HUES6 (cell line): ENCODE measurements around the gene MAGEF1.
"Not testable (repeated sequence)": the region's sequence is repeated elsewhere in the genome, so short reads cannot be mapped to it uniquely, and the experiment has no call there.

Experiments used
- H3K27ac ChIP-seq: 2 replicates; pipeline ENCODE4 v1.7.0; 2013; ENCODE audit warnings: low read depth, mild to moderate bottlenecking, low read length, inconsistent platforms
- H3K27me3 ChIP-seq: 2 replicates; pipeline ENCODE4 v1.6.1; 2013; ENCODE audit warnings: low read length; ENCODE audit not compliant: control insufficient read depth, insufficient read depth
- H3K36me3 ChIP-seq: 2 replicates; pipeline ENCODE4 v1.6.1; 2013; ENCODE audit warnings: low read length; ENCODE audit not compliant: control insufficient read depth, insufficient read depth
- H3K4me1 ChIP-seq: 2 replicates; pipeline ENCODE4 v1.6.1; 2013; ENCODE audit warnings: low read length; ENCODE audit not compliant: control insufficient read depth, insufficient read depth
- H3K4me3 ChIP-seq: 2 replicates; pipeline ENCODE4 v1.5.1; 2013; ENCODE audit warnings: low read depth, low read length
- H3K9ac ChIP-seq: one replicate; pipeline ENCODE4 v1.6.1; 2013; ENCODE audit warnings: mild to moderate bottlenecking, low read length
- H3K9me3 ChIP-seq: 2 replicates; pipeline ENCODE4 v1.6.1; 2013; ENCODE audit warnings: low read depth, low read length; ENCODE audit not compliant: control insufficient read depth, insufficient read depth

MAGEF1 gene

GRCh38 chr3:184733181-184733580 is 21.3 kb upstream of the MAGEF1 start:
- Histone ChIP-seq H3K9ac (no peak overlapping the region), H3K4me1 (peaks cover 5% of the 10 kb centered on the region; the same call in 1 of the 2 replicates), H3K27ac (no peak overlapping the region), H3K9me3 (no peaks in the 10 kb centered on the region), H3K4me3 (no peak overlapping the region), H3K36me3 (no peaks in the 10 kb centered on the region), H3K27me3 (no peaks in the 10 kb centered on the region)

GRCh38 chr3:184731786-184732537 is 20.1 kb upstream of the MAGEF1 start:
- H3K9ac ChIP-seq, result no peak overlapping the region
- H3K9me3 ChIP-seq, result no peaks in the 10 kb centered on the region
- H3K4me1 ChIP-seq, result peaks cover 5% of the 10 kb centered on the region; the same call in 1 of the 2 replicates

GRCh38 chr3:184730924-184731323 is 19.1 kb upstream of the MAGEF1 start:
- H3K27ac ChIP-seq, result no peak overlapping the region
- peaks cover 8% of the 10 kb centered on the region; the same call in 1 of the 2 replicates for H3K4me1 ChIP-seq
- no peaks in the 10 kb centered on the region for H3K9me3 ChIP-seq
- H3K4me3 ChIP-seq, result no peak overlapping the region
- no peak overlapping the region for H3K9ac ChIP-seq
- no peaks in the 10 kb centered on the region for H3K36me3 ChIP-seq
- H3K27me3 ChIP-seq, result no peaks in the 10 kb centered on the region

More at GRCh38 chr3:184731786-184732537, 20.1 kb upstream of the MAGEF1 start:
- H3K4me3 ChIP-seq, result no peak overlapping the region
- H3K36me3 ChIP-seq, result no peaks in the 10 kb centered on the region
- H3K27ac ChIP-seq, result no peak overlapping the region
- H3K27me3 ChIP-seq, result no peaks in the 10 kb centered on the region

GRCh38 chr3:184729154-184729553 is 17.3 kb upstream of the MAGEF1 start:
- H3K4me1 ChIP-seq, H3K27ac ChIP-seq, H3K9ac ChIP-seq, H3K36me3 ChIP-seq, H3K4me3 ChIP-seq, H3K9me3 ChIP-seq, H3K27me3 ChIP-seq: not testable (repeated sequence)

- Histone ChIP-seq H3K9me3 (no peaks in the 10 kb centered on the region), H3K36me3 (no peaks in the 10 kb centered on the region), H3K4me1 (peaks cover 8% of the 10 kb centered on the region; the same call in 1 of the 2 replicates), H3K27ac (no peak overlapping the region), H3K27me3 (no peaks in the 10 kb centered on the region), H3K9ac (no peak overlapping the region), H3K4me3 (no peak overlapping the region)
These were observed 16.2 kb upstream of the MAGEF1 start for GRCh38 chr3:184728010-184728527.

- no peak overlapping the region for H3K27ac ChIP-seq
- no peaks in the 10 kb centered on the region for H3K27me3 ChIP-seq
- H3K9me3 ChIP-seq, result no peaks in the 10 kb centered on the region
- peaks cover 8% of the 10 kb centered on the region; the same call in 1 of the 2 replicates for H3K4me1 ChIP-seq
- no peak overlapping the region for H3K9ac ChIP-seq
- no peak overlapping the region for H3K4me3 ChIP-seq
- H3K36me3 ChIP-seq, result no peaks in the 10 kb centered on the region
These were observed 15.6 kb upstream of the MAGEF1 start for GRCh38 chr3:184727357-184728009.

GRCh38 chr3:184726497-184726896 is 14.6 kb upstream of the MAGEF1 start:
- Histone ChIP-seq H3K4me3 (no peak overlapping the region), H3K27ac (no peak overlapping the region), H3K9ac (no peak overlapping the region), H3K27me3 (no peaks in the 10 kb centered on the region), H3K4me1 (peaks cover 8% of the 10 kb centered on the region; the same call in 1 of the 2 replicates), H3K9me3 (no peaks in the 10 kb centered on the region), H3K36me3 (no peaks in the 10 kb centered on the region)

- H3K9ac ChIP-seq, result no peak overlapping the region
- H3K27ac ChIP-seq, result no peak overlapping the region
- H3K4me3 ChIP-seq, result no peak overlapping the region
- H3K36me3 ChIP-seq, result no peaks in the 10 kb centered on the region
- peaks cover 8% of the 10 kb centered on the region; the same call in 1 of the 2 replicates for H3K4me1 ChIP-seq
- no peaks in the 10 kb centered on the region for H3K9me3 ChIP-seq
- no peaks in the 10 kb centered on the region for H3K27me3 ChIP-seq
These were observed 13.4 kb upstream of the MAGEF1 start for GRCh38 chr3:184725176-184725719.

GRCh38 chr3:184724699-184725098 is 12.8 kb upstream of the MAGEF1 start:
- Histone ChIP-seq H3K27me3 (no peaks in the 10 kb centered on the region), H3K27ac (no peak overlapping the region), H3K9me3 (no peaks in the 10 kb centered on the region), H3K4me1 (peaks cover 8% of the 10 kb centered on the region; the same call in 1 of the 2 replicates), H3K36me3 (no peaks in the 10 kb centered on the region), H3K4me3 (no peak overlapping the region), H3K9ac (no peak overlapping the region)

GRCh38 chr3:184719709-184720108 is 7.8 kb upstream of the MAGEF1 start:
- Histone ChIP-seq H3K36me3 (no peaks in the 10 kb centered on the region), H3K9ac (no peak overlapping the region), H3K4me3 (no peak overlapping the region), H3K27me3 (no peaks in the 10 kb centered on the region), H3K27ac (no peak overlapping the region), H3K9me3 (no peaks in the 10 kb centered on the region), H3K4me1 (peaks cover 23% of the 10 kb centered on the region)

- H3K9me3 ChIP-seq, result no peaks in the 10 kb centered on the region
- H3K4me3 ChIP-seq, result no peak overlapping the region
- H3K9ac ChIP-seq, result no peak overlapping the region
- no peak overlapping the region for H3K27ac ChIP-seq
- no peaks in the 10 kb centered on the region for H3K36me3 ChIP-seq
- H3K4me1 ChIP-seq, result peaks cover 23% of the 10 kb centered on the region
- H3K27me3 ChIP-seq, result no peaks in the 10 kb centered on the region
These were observed 6.6 kb upstream of the MAGEF1 start for GRCh38 chr3:184718431-184718830.
